CD4-positive, alpha-beta T cell treated with Interferon gamma for 1 hour (primary cell): Measurements from ENCODE around the gene RAD51C.
"Not testable (repeated sequence)": the region's sequence is repeated elsewhere in the genome, so short reads cannot be mapped to it uniquely, and the experiment has no call there.

Experiments used
- DNase-seq: peaks from one replicate; pipeline ENCODE4 v3.0.0-alpha.2; 2020

Gene RAD51C

DNA sequence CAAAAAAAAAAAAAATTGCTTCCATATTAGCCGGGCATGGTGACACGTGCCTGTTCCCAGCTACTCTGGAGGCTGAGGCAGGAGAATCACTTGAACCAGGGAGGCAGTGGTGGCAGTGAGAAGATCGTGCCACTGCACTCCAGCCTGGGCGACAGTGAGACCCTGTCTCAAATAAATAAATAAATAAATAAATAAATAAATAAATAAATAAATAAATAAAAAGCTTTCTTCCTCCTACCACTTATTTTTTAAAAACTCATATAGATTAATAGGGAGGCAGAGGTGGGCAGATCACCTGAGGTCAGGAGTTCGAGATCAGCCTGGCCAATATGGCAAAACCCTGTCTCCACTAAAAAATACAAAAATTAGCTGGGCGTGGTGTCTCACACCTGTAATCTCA, 7.9 kb upstream of the RAD51C start:
- DNase-seq: not testable (repeated sequence)

DNA sequence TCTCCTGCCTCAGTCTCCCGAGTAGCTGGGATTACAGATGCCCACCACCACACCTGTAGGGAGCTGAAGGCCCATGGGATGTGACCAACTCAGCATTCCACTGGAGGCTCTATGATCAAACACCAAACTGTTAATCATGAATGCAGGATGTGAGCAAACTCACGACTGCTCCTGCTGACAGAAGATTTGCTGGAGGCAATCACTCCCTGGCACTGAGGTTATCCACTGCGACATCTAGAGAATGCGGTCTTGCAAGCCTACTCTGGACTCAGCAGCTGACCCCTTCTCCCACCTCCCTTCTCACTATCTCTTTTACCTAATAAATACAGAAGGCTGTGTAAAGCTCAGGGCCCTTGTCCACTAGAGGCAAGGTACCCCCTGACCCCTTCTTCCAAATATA, 5.4 kb upstream of the RAD51C start:
- DNase-seq: no peak

DNA sequence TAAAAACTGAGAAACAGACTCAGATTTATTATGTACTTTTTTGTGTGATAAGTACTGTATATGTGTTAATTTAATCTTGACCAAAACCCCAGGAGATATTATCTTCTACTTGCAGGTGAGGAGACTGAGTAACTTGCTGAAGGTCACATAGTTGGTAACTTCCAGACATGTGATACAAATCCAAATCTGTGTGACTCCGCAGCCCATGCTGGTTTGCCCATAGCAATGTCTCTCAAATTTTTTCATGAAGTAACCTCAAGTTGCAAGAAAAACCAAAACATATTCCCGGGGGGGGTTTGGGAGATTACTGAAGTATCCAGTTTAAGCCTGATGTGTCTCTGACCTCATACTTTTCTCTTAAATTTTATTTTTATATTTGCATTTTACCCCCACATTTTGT, 3.9 kb upstream of the RAD51C start:
- no peak for DNase-seq

DNA sequence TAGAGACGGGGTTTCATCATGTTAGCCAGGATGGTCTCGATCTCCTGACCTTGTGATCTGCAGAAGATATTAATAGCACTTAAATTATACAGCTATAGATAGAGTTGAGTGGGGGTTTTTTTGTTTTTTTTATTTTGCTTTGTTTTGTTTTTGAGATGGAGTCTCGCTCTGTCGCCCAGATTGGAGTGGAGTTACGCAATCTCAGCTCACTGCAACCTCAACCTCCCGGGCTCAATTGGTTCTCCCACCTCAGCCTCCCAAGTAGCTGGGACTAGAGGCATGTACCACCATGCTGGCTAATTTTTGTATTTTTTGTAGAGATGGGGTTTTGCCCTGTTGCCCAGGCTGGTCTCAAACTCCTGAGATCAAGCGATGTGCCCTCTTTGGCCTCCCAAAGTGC, 2.4 kb upstream of the RAD51C start:
- DNase-seq: not testable (repeated sequence)

DNA sequence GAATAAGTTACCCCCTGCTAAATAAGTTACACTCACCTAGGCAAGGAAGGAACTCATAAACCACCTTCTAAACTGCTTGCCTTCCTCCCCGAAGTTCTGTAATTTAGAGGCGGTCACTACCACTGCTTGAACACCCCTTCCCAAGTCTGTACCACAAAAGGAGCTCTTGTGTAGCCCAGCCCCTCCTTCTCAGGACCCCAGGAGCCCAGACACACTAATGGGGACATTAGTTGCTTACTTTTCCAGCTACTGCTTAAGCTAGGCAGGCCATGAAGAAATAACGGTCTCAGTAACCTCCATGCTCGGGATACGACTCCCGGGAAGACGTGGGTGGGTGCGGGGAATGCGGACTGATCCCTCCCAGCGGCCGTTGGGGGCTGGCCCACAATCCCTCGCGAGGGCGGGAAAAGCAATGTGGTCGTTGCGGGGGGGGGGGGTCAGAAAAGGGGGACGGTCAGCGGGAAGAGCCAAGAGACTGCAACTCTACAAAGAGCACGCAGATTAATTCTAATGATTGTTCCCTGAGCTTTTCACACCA, 632 bp upstream of the RAD51C start, which contains the start of gene TEX14:
TSS of gene TEX14 (minus strand) at position 345 of the 538 bp plus-strand sequence. CDS start 40,044 bp downstream, outside the sequence.
- DNase-seq: no peak

DNA sequence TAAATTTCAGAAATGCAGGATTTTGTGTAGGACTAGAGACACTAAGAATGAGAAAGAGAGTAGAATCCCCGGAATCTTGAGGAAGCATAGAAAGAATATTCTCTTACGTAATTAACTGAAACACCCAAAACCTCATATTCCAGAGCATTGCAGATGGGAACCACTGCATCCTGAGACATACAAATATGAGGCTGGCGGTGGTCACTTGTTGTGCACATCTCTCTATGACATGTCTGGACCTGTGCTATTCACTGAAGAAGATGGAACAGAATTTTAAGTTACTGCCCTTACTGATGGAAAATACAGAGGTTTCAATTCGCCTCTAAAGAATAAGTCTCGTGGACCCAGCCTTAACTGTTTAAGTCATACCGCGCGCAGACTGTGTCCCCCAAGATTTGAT, 806 bp downstream of the RAD51C start:
- DNase-seq: no peak

DNA sequence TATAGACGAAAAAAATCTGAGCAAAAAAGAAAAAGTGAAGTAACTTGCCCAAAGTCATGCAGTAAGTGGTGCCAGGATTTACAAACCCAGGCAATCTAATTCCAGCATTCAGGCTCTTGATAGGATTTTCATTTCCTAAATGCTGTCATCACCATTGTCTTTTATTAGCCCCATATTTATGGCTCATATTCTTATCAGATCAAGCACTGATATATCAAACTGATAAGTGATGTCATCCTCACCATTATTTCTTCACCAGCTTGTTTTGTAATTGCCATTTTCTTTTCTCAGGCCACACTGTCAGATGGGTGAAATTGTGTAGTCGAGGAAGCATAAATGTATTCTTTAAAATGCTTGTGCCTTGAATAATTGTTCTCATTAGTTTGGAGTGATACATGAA, 1.3 kb downstream of the RAD51C start:
- DNase-seq: no peak

DNA sequence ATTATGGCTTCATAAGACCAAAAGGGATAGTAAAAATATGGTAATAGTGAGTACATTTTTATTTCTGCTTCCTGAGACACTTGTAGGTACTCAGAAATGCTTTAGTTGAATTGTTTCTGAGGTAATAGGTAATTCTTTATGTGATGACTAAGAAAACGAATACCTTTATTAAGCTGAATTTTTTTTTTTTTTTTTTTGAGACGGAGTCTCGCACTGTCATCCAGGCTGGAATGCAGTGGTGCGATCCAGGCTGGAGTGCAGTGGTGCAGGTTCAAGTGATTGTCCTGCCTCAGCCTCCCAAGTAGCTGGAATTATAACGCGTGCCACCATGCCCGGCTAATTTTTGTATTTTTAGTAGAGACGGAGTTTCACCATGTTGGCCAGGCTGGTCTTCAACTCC, 1.9 kb downstream of the RAD51C start:
- DNase-seq: no peak

DNA sequence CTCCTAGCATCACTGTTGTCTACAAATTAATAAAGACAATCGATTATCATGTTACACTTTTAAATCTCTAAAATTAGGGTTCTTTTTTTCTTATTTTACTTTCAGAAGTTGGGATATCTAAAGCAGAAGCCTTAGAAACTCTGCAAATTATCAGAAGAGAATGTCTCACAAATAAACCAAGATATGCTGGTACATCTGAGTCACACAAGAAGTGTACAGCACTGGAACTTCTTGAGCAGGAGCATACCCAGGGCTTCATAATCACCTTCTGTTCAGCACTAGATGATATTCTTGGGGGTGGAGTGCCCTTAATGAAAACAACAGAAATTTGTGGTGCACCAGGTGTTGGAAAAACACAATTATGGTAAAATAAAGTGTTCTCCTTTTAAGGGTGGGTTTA, 2.4 kb downstream of the RAD51C start:
- no peak for DNase-seq

DNA sequence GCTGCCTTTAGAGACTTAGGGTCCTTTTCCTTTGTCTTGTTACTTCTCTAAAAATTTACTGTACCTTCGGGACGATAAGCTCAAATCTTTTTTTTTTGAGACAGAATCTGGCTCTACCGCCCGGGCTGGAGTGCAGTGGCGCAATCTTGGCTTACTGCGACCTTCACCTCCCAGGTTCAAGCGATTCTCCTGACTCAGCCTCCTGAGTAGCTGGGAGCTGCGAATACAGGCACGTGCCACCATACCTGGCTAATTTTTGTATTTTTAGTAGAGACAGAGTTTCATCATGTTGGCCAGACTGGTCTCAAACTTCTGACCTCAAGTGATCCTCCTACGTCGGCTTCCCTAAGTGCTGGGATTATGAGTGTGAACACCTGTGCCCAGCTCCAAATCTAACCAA, 7.4 kb downstream of the RAD51C start:
- no peak for DNase-seq

DNA sequence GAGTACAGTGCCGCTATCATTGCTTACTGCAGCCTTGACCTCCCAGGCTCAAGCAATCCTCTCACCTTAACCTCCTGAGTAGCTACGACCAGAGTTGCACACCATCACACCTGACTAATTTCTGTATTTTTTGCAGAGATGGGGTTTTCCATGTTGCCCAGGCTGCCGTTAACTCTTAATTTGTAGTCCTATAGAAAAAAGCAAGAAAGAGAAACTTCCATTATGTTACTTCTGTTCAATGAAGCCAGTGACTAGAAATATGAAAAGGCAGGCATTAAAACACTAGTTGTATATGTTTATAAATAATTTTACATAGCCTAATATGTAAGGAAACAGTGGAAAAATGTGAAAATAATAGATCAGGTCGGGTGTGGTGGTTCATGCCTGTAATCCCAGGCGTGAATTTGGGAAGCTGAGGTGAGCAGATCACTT, 9.7 kb downstream of the RAD51C start:
- no peak for DNase-seq

DNA sequence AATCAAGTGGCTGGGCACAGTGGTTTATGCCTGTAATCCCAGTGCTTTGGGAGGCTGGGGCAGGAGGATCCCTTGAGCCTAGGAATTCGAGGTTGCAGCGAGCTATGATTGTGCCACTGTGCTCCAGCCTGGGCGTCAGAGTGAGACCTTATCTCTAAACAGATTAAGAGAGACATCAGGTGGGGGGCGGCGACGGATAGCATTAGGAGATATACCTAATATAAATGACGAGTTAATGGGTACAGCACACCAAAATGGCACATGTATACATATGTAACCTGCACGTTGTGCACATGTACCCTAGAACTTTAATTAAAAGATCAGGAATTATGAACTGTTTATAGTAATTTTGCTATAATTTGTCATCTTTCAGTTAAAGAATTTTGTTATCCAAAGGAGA, 10.3 kb downstream of the RAD51C start:
- DNase-seq: no peak

DNA sequence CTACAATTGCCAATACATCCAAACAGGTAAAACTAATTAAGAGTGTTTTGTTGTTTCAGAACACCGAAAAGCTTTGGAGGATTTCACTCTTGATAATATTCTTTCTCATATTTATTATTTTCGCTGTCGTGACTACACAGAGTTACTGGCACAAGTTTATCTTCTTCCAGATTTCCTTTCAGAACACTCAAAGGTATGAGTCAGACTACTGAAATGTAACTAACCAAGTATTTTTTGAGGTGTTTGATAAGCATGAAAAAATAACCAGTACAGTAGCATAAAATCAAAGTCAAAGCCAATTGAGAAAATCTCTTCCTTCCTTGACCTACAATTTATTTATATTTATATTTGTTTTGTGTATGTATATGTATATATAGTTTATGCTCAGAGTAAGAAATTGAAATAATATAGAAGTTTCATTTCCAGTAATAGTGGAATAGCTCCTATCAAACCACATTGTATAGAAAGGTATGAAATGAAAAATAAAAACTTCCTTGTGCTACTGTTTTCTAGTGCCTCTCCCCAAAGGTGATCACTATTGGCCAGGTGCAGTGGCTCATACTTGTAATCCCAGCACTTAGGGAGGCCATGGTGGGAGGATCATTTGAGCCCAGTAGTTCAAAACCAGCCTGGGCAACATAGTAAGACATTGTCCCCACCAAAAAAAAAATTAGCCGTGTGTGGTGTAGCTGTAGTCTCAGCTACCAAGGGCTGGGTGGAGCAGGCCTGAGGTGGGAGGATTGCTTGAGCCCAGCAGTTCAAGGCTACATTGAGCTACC, 10.9 kb downstream of the RAD51C start:
- DNase-seq: no peak

DNA sequence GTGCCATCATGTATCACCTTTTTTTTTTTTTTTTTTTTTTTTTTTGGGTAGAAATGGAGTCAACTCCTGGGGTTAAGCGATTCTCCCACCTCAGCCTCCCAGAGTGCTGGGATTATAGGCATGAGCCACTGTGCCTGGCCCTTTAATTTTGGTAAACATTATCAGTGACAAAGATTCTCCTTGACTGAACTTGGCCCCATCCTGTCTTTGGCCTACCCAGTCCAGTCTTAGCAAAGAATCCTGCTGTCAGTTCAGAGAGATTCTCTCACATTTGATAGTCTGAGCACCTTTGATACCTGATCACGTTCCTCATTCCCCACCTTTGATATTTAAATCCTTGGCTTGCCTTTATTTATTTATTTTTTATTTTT, 11.5 kb downstream of the RAD51C start:
- DNase-seq: no peak

DNA sequence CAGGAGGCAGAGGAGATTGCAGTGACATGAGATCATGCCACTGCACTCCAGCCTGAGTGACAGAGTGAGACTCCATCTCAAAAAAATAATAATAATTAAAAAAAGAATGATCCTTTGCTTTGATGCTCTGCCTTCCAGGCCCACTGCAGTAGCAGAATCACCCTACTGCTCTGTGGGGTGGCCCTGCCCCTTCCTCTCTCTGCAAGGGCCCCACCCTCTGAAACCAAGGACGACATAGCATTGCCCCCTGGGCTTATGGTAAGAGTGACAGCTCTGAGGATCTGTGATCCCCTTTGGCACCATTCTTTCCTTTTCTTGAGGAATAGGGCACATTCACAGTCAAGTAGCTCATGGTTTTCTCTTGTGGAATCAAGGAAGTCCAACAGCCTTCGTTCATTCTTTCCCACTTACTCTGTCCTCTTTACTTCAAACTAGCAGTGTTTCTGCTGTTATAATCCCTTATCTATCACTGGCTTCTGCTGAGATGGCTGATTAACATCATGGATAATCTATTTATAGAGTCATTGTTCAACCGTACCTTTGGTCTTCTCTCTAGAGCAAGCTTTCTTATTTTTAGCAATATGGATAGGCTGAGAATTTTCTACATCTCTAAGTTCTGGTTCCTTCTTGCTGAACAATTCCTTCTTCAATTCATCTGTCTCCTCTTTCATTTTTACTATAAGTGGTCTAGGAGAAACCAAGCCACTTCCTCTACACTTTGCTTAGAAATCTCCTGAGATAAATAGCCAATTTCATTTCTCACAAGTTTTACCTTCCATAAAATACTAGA, 14.1 kb downstream of the RAD51C start:
- DNase-seq: no peak

DNA sequence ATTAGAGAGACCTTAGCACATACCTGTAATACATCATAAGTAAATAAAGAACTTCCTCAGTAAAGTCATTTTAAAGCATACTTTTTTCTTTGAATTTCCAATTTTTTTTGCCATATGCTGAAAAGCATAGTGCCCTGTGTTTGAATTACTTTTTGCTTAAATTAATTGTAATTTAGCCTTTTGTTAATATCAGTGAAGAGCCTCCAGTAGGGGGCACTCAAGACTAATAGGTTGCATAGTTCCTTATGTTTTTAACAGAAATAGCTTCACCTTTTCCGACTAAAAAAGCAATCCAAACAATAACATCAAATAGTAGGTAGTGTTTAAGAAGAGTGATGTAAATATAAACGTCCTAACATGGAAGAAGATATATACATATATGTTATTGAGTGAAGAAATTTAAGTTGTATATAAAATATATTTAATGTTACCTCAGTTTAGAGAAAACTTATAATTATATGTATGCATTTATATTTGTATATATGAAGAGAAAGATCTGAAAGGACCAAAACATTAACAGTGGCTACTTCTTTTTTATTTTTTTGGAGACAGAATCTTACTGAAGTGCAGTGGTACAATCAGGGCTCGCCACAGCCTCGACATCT, 18.6 kb downstream of the RAD51C start:
- DNase-seq: no peak

DNA sequence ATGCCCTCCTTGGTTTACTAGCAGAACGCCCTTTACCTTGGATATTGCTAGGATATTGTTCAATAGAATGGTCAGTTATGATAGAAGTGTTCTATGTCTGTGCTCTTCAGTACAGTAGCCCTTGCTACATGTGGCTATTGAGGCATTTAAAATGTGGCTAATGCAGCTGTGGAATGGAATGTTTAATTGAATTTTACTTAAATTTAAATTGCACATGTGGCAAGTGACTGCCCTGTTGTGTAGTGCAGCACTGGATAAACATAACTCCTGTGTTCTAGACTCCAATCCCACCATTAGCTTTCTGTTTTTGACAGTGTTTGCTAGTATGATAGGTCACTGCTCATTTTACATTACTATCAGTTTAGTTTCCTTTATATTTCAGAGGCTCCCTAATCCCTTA, 29.9 kb downstream of the RAD51C start:
- DNase-seq: no peak

DNA sequence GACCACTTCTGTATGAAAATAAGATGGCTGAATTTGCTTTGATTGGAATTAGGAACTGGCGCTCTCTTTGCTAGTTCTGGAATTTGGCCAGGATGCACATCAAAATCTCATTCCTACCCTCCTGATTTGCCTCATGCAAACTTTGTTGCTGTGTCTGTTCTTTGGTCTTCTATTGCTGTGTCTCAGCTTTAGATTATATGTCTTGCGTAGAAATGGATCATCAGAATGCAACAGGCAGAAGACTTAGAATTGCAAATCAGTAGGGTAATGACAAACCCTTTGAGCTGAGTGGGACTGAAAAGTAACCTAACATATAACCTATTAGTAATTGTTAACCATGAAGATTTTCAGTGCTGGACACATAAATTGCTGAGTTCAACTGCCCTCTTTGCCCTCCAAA, 30.3 kb downstream of the RAD51C start:
- no peak for DNase-seq

DNA sequence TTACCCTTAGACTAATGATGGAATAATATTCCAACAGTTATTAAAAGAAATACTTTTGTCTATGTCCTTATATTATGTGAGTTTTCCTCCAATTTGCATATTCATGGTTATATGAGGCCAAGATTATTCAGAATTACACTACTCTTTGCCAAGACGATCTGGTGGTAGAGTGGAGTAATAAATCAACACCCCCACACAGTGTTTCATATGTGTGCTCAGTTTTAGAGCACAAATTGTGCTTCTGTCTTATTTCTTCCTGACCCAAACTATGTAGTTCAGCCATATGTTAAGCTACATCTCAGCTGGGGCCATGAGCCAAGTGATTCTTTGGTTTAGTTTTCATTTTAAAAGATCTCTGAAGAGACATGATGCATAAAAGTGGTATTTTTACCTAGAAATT, 36.4 kb downstream of the RAD51C start:
- no peak for DNase-seq

DNA sequence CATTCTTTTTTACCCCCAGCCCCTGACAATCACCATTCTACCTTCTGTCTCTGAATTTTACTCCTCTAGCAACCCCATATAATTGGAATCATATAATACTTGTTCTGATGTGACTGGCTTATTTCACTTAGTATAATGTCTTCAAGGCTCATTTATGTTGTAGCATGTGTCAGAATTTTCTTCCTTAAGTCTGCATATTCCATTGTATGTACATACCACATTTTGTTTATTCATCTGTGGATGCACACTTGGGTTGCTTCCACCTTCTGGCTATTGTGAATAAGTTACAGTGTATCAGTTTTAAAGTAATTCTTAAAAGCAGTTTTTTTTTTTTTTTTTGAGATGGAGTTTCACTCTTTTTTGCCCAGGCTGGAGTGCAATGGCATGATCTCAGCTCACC, 38.5 kb downstream of the RAD51C start:
- DNase-seq: no peak

DNA sequence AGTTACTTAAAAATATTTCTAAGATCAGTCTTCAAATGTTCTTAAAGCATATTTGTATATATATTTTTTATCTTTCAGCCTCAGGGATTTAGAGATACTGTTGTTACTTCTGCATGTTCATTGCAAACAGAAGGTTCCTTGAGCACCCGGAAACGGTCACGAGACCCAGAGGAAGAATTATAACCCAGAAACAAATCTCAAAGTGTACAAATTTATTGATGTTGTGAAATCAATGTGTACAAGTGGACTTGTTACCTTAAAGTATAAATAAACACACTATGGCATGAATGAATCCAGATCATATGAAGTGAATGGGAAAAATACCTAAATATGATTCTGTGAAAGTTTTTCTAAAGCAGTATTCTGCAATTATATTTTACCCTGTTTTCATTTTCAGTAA, 41.6 kb downstream of the RAD51C start:
- no peak for DNase-seq

DNA sequence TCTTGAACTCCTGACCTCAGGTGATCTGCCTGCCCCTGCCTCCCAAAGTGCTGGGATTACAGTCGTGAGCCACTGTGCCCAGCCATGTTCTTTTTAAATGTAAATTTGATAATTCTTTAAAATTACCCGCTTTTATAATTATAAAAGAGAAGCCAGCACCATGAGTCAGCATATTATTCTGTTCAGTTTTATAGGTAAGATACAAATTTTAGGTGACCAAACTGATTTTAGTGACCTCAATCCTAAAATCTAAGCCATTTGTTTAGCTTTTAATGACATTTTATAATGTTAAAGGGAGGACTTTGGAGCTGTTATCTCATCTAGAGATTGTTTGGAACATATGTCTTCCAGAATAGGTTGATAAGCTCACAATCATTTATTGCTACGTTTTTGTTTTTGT, 42.4 kb downstream of the RAD51C start:
- no peak for DNase-seq

DNA sequence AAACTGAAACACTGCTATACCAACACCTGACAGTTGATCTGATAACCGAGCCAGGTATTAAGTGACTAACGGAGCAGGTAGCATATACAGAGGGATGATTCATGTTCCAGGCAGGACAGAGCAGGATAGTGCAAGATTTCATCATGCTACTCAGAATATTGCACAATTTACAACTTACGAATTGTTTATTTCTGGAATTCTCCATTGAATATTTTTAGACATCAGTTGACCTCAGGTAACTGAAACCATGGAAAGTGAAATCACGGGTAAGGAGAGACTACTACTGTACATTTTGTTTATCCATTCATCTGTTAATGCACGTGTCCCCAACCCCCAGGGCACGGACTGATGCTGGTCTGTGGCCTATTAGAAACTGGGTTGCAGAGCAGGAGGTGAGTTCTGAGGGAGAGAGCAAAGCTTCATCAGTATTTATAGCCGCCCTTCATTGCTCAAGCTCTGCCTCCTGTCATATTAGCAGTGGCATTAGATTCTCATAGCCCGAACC, 48.8 kb downstream of the RAD51C start:
- DNase-seq: no peak

DNA sequence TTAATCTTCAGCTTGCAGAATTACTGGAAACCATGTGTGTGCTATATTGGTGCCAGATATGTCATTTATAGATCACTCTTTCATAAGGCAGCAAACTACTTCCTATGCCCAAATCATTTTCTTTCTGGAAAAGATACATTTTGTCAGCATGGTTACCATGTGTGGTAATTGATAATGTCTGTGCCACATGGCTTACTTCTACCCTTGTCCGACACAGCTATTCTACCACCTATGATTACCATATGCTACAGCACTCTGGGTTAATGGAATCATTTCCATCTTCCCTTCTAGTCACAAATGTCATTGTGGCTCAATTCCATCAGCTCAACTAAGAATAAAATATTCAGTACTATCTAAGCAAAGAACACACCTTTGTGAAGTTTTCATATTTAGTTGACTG, 55.3 kb downstream of the RAD51C start:
- DNase-seq: no peak
